CD4-positive, alpha-beta T cell (primary cell): ENCODE data around the gene CHKA. TPM values are rescaled to one million over a fixed set of nuclear protein-coding genes. Genes with fewer than 3 reads are reported as not detected.
A peak's percentile ranks its signal among the peaks of the same experiment; 100 is the strongest.

ENCODE experiments used
- ATAC-seq: fragments of 200-7000 bp; cut with Tn5 transposase; one replicate; pipeline ENCODE4 v1.10.0; 2022; ENCODE audit warnings: mild to moderate bottlenecking; ENCODE audit not compliant: poor library complexity
- CTCF ChIA-PET: fragments of 350-600 bp; sonication (Branson Sonifier 250); formaldehyde crosslinking; loops from one replicate; lab custom pipeline; 2021; ENCODE audit warnings: antibody characterized with exemption, inconsistent platforms; lab: Charles Lee
- POLR2A ChIA-PET: fragments of 350-600 bp; sonication (Branson Sonifier 250); formaldehyde crosslinking; loops from one replicate; lab custom pipeline; 2021; ENCODE audit warnings: antibody characterized with exemption, inconsistent platforms; lab: Charles Lee
- DNase-seq, 14 experiments: peaks; one replicate each; pipeline ENCODE4 v3.0.0-alpha.2; 2013 to 2020; ENCODE audit warnings: mixed read lengths in 2 of 14
- H3K27ac ChIP-seq, 2 donors: one replicate each; pipeline versions ENCODE4 v1.5.1 to v1.7.0; 2013; ENCODE audit warnings: low read length in 2 of 2, low read depth in 1 of 2, mild to moderate bottlenecking in 1 of 2
- H3K27me3 ChIP-seq, 2 experiments: 1 replicate in 1 of 2; 2 replicates in 1 of 2; pipeline versions ENCODE4 v1.6.1 to v1.7.0; 2013; ENCODE audit warnings: low read length in 2 of 2, control low read depth in 1 of 2, mild to moderate bottlenecking in 1 of 2, moderate library complexity in 1 of 2; ENCODE audit not compliant: insufficient read depth in 2 of 2, control insufficient read depth in 1 of 2
- H3K36me3 ChIP-seq: one replicate; pipeline ENCODE4 v1.6.1; 2013; ENCODE audit warnings: low read length, control low read depth; ENCODE audit not compliant: insufficient read depth
- H3K4me1 ChIP-seq: one replicate; pipeline ENCODE4 v1.6.1; 2013; ENCODE audit warnings: low read length, control low read depth; ENCODE audit not compliant: insufficient read depth
- H3K4me3 ChIP-seq: one replicate; pipeline ENCODE4 v1.5.1; 2013; ENCODE audit warnings: mild to moderate bottlenecking, low read length, moderate library complexity
- H3K9me3 ChIP-seq, 2 experiments: 1 replicate in 1 of 2; 2 replicates in 1 of 2; pipeline versions ENCODE4 v1.6.1 to v1.7.0; 2013; ENCODE audit warnings: low read length in 2 of 2, mild to moderate bottlenecking in 2 of 2, control low read depth in 1 of 2, moderate library complexity in 1 of 2; ENCODE audit not compliant: control insufficient read depth in 1 of 2, insufficient read depth in 1 of 2
- H3K27ac Mint-ChIP-seq: one replicate; pipeline ENCODE4 v1.8.0; 2020; ENCODE audit warnings: mixed read lengths
- H3K27me3 Mint-ChIP-seq: one replicate; pipeline ENCODE4 v1.8.0; 2021; ENCODE audit warnings: mixed read lengths
- H3K36me3 Mint-ChIP-seq: one replicate; pipeline ENCODE4 v1.8.0; 2021; ENCODE audit warnings: low read depth, mixed read lengths
- H3K4me1 Mint-ChIP-seq: one replicate; pipeline ENCODE4 v1.8.0; 2021; ENCODE audit warnings: low read depth, mixed read lengths
- H3K4me3 Mint-ChIP-seq: one replicate; pipeline ENCODE4 v1.8.0; 2020; ENCODE audit warnings: mild to moderate bottlenecking, mixed read lengths
- H3K9me3 Mint-ChIP-seq: one replicate; pipeline ENCODE4 v1.8.0; 2020; ENCODE audit warnings: mixed read lengths
- CTCF ChIP-seq: fragments of 200-600 bp; IDR thresholded peaks from one replicate; pipeline ENCODE4 v1.8.0; 2022; ENCODE audit warnings: antibody characterized with exemption, mild to moderate bottlenecking
- intact Hi-C, 2 experiments: fragments of 100-400 bp; cut with DNase I in 1 of 2; cut with micrococcal nuclease in 1 of 2; formaldehyde crosslinking; loops; one replicate each; pipeline versions ENCODE4 v1.15.1 to v1.9.0; 2023 to 2025; cut with DNase I, micrococcal nuclease
- total RNA-seq, 174 experiments: library from RNA in 2 of 174; stranded (reverse) in 2 of 174; gene quantifications; one replicate each; pipeline ENCODE4 v1.2.3 and lab custom pipeline; 2021 to 2026

Gene CHKA
- total RNA-seq, 2 experiments from 2014 or later = 30.1 to 31.4 TPM

- no peak overlapping the region for H3K27ac ChIP-seq
- ATAC-seq = no peak
- H3K27me3 ChIP-seq = no peaks in the 10 kb centered on the region
- no peaks in the 10 kb centered on the region for H3K36me3 ChIP-seq
- POLR2A ChIA-PET = no interaction called here
- H3K4me3 Mint-ChIP-seq = no peak overlapping the region
- CTCF ChIA-PET = no interaction called here
- H3K4me1 ChIP-seq = peaks cover 8% of the 10 kb centered on the region
- H3K9me3 ChIP-seq = no peaks in the 10 kb centered on the region
- intact Hi-C loops = no loop called here
- H3K4me3 ChIP-seq = no peak overlapping the region
- no peaks in the 10 kb centered on the region for H3K27me3 Mint-ChIP-seq
- peak in 1 of 14 experiments; percentile 37 for DNase-seq
- peaks cover under 1% of the 10 kb centered on the region for H3K36me3 Mint-ChIP-seq
- H3K4me1 Mint-ChIP-seq = peaks cover 1% of the 10 kb centered on the region
- peaks cover 2% of the 10 kb centered on the region for H3K9me3 Mint-ChIP-seq
- H3K27ac Mint-ChIP-seq = no peak overlapping the region
- no peak for TF ChIP-seq CTCF
Observed at GRCh38 chr11:68025047-68025446, 96.1 kb downstream of the CHKA start.

GRCh38 chr11:68024508-68024907, 96.7 kb downstream of the CHKA start:
- Histone ChIP-seq H3K27ac (no peak overlapping the region), H3K4me3 (no peak overlapping the region), H3K27me3 (no peaks in the 10 kb centered on the region), H3K36me3 (no peaks in the 10 kb centered on the region), H3K4me1 (peaks cover 3% of the 10 kb centered on the region), H3K9me3 (no peaks in the 10 kb centered on the region)
- H3K9me3 Mint-ChIP-seq = peaks cover 2% of the 10 kb centered on the region
- H3K27ac Mint-ChIP-seq = no peak overlapping the region
- no peaks in the 10 kb centered on the region for H3K4me1 Mint-ChIP-seq
- DNase-seq = no peak
- H3K4me3 Mint-ChIP-seq = no peak overlapping the region
- POLR2A ChIA-PET = no interaction called here
- no peaks in the 10 kb centered on the region for H3K36me3 Mint-ChIP-seq
- CTCF ChIA-PET = no interaction called here
- no peak for ATAC-seq
- intact Hi-C loops = no loop called here
- H3K27me3 Mint-ChIP-seq = no peaks in the 10 kb centered on the region
- TF ChIP-seq CTCF = no peak

GRCh38 chr11:68022531-68022930, 98.7 kb downstream of the CHKA start:
- H3K27me3 ChIP-seq = no peaks in the 10 kb centered on the region
- Mint-ChIP-seq H3K4me1 (no peaks in the 10 kb centered on the region), H3K27ac (no peak overlapping the region), H3K4me3 (no peak overlapping the region), H3K27me3 (no peaks in the 10 kb centered on the region), H3K36me3 (no peaks in the 10 kb centered on the region), H3K9me3 (peaks cover 2% of the 10 kb centered on the region)
- H3K36me3 ChIP-seq = no peaks in the 10 kb centered on the region
- ChIA-PET POLR2A (no interaction called here), CTCF (no interaction called here)
- intact Hi-C loops = no loop called here
- H3K27ac ChIP-seq = no peak overlapping the region
- TF ChIP-seq CTCF = no peak
- no peaks in the 10 kb centered on the region for H3K4me1 ChIP-seq
- H3K4me3 ChIP-seq = no peak overlapping the region
- DNase-seq (no peak), ATAC-seq (no peak)
- no peaks in the 10 kb centered on the region for H3K9me3 ChIP-seq
